ENCODE measurements around the gene CREB5.

Gene CREB5

DNA sequence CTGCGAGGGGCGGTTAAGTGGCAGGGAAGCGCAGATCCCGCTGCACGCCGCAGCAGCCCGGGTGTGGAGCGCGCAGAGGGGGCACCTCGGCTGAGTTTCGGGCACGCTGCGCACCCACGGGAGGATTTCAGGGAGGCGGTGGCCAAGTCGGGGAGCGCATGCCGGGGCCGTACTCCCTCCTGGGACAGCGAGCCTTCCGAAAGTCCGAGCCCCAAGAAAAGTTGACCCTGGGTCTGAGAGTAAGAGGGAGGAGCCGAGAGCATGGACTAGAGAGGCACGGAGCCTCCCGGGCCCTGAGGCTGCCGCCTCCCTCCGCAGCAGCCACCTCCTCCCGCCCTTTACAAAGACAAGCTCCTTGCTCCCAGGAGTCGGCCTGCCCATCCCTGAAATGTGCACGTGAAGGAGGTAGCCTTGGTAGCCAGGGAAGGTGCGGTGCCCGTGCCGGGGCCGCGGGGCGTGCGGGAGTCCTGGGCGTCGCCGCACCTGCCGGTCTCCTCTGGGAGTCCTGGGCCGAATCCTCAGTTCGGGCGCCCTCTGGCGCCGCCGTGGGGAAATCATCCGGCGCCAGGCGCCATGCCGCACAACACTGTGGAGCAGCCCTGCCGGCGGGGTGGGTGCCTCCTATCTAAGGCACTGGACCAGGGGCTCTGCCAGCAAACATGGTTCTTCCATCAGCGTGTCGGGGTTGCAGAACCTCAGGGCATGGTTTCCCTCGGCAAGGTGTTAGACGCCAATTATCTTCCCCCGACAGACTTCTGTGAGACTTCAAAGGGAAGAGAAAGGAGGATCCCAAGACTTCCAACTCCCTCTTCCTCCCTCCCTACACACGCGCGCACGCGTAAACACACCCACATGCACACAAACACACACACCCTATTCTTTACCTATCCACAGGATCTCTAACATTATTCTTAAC, 441.8 kb downstream of the CREB5 start:
- peak in 1 of 2 experiments; percentile 15 for DNase-seq (ENCODE audit: low read depth in 2 of 2)

- no peak for DNase-seq (ENCODE audit: low read depth in 2 of 2)
These were observed 442.4 kb downstream of the CREB5 start for GRCh38 chr7:28854750-28855074.

DNA sequence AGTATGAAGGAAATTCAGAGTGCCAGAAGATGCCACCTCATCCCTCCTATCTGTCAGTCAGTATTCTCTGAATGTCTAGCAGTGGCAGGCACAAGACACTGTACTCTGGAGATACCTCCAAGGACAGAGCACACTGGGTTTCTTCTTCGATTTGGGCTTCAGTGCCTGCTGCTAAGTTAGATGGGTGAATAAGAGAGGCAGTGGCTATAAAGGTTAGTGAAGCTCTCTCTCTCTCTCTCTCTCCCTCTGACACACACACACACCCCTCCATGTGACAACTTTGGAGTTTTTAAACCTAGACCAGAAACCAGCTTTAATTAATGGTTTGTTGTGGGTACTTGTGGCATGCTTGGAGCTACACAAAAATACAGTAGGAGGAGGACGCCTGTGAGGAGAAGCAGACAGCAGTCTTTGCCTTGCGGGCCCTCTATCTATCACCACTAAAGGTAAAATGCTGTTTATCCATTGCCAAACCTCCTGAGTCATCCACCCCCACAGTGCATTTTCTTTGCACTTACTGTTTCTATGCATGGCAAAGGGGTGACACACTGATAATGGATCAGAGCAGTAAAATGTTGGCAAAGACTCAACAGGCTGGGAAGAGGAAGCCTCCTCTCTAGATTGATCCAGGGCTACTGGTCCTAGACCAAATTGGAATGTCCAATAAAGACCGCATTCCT, 443.4 kb downstream of the CREB5 start:
- DNase-seq (ENCODE audit: low read depth in 2 of 2), result peak; percentile 94

GRCh38 chr7:28856656-28857055, 444.3 kb downstream of the CREB5 start:
- DNase-seq (ENCODE audit: low read depth in 2 of 2), result no peak

DNA sequence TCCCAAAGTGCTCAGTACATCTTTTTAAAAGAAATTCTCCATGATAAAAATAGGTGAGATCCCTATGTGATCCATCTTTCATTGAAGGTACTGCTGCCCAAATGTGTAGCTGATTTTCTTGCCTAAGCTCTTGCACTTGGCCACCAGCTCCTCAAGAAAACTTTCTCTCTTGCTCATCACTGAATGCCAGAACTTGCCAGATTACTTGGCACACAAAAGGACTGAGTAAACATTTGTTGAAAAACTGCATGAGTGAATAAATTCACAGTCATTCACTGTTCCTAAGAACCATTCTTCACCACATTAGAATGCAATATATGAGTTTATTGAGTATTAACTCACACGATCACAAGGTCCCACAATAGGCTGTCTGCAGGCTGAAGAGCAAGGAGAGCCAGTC, 445.9 kb downstream of the CREB5 start:
- peak in 1 of 2 experiments; percentile 18 for DNase-seq (ENCODE audit: low read depth in 2 of 2)

- DNase-seq (ENCODE audit: low read depth in 2 of 2), result no peak
These were observed 446.6 kb downstream of the CREB5 start for GRCh38 chr7:28858895-28859294.

DNA sequence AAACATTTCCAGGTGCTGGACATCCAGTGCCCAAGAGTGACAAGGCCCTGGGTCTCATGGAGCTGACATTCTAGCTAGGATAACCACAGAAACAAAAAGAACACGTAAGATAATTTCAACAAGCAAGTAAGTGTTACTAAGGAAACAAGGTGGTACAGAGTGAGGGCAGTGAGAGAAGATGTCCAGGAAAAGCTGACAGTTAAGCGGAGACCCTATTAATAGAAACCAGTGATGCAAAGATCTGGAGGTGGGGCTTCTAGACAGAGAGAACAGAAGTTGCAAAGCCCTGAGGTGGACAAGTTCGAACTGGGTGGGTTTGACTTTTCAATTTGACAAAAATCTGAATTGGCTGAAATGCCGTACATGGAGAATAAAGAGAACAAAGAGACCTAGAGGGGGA, 449.5 kb downstream of the CREB5 start:
- no peak for DNase-seq (ENCODE audit: low read depth in 2 of 2)

DNA sequence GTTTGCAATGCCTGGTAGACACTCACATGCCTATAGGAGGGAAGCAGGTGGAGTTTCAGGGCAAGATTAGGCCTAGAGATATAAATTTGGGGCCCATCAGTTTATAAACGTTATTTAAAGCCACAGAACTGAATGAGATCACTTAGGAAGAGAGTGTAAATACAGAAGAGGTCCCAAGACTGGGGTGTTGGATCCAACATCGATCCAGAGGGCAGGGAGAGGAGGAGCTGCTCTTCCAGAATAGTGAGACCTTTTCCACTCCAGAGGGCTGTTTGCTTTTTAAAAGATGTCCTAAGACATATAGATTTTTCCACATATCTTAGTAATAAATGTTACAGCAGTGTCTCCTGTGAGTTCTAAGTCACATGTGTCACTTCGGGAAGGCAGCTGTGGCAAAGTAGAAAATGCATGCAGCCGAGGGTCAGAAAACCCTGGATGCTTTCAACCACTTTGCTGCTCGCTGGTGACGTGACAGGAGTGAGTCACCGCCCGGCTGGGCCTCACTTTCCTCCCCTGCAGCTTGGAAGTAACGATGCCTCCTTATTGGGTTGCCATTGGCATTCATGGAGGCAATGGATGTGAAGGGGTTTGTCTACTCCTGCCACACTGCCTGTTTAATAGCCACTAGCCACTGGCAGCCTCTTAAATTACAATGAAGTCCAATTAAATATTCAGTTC, 450.4 kb downstream of the CREB5 start:
- DNase-seq (ENCODE audit: low read depth in 2 of 2), result no peak

DNA sequence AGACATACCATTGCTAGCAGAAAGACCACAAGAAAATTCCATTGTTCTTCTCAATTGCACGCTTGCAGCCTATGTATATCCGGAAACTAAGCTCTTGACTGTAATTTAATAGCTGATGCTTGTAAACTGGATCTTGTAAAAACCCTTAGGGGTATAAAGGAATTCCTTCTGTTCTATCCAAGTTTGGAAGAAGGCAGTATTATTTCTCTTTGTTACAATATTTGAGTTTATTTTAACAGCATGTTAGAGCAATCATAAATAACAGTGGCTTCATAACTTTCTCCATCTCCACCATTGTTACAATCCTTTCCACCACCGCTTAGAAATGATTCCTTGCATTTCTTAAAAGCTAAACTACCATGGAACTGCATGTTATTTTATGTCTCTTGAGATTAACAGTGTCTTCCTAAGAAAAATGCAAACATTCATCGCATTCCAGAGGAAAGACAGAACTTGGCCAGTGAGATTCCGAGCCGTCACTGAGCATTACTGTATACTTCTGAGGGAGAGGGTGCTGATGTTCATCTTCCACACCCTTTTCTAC, 453.4 kb downstream of the CREB5 start:
- peak; percentile 68 to 69 for DNase-seq (ENCODE audit: low read depth in 2 of 2)

- DNase-seq (ENCODE audit: low read depth in 2 of 2), result no peak
These were observed 456.4 kb downstream of the CREB5 start for GRCh38 chr7:28868712-28869111.

GRCh38 chr7:28871077-28871476, 458.8 kb downstream of the CREB5 start:
- DNase-seq (ENCODE audit: low read depth in 2 of 2), result no peak

DNA sequence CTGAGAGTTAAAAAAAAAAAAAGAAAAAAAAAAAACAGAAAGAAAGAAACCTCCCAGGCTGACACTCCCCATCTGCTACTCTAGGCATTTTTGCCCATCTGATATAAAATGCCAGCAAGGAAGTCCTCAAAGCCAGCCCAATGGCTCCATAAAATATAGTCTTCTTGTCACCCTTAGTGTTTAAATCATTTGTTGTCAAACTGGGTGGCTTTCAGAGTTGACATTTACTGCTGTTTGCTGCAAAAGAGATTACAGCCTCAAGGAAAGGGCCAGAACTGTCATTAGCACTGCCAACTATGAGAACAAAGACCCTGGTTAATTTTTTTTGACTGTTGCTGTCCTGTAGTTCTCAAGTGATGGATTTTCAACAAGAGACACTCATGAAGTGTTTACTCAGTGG, 459.3 kb downstream of the CREB5 start:
- DNase-seq (ENCODE audit: low read depth in 2 of 2), result no peak

- DNase-seq (ENCODE audit: low read depth in 2 of 2), result no peak
These were observed 459.9 kb downstream of the CREB5 start for GRCh38 chr7:28872226-28872625.

- DNase-seq (ENCODE audit: low read depth in 2 of 2), result no peak
These were observed 461.0 kb downstream of the CREB5 start for GRCh38 chr7:28873365-28873764.

DNA sequence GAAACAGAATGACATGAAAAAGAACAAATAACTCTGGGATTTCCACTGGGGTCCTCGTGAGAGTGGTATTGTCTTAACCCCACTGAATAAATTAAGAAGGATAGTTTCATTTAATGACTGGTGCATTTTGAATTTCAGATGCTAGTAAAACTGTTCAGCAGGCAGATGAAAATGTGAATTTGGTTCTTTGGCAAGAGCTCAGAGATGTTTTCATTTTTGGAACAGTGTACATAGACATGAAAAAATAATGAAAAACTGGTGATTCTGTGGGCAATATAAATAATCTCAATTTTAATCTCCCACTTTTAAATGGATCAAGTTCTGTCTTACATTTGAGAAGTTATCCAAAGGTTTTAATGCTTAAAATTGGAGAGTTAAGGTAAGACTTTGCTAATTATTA, 461.7 kb downstream of the CREB5 start:
- DNase-seq (ENCODE audit: low read depth in 2 of 2), result no peak

All from fibroblast of skin of left quadriceps (primary cell).